Midbrain (tissue), 1 donor: Measurements from ENCODE around the gene FAM124A.
"Not testable (repeated sequence)": the region's sequence is repeated elsewhere in the genome, so short reads cannot be mapped to it uniquely, and the experiment has no call there.

Experiments
- DNase-seq: peaks from one replicate; lab custom pipeline; 2025; lab: John Stamatoyannopoulos, UW

The FAM124A gene

GRCh38 chr13:51269039-51269438 is 46.8 kb downstream of the FAM124A start:
- DNase-seq: no peak

GRCh38 chr13:51270623-51271415 is 48.6 kb downstream of the FAM124A start:
- peak; percentile 31 for DNase-seq

DNA sequence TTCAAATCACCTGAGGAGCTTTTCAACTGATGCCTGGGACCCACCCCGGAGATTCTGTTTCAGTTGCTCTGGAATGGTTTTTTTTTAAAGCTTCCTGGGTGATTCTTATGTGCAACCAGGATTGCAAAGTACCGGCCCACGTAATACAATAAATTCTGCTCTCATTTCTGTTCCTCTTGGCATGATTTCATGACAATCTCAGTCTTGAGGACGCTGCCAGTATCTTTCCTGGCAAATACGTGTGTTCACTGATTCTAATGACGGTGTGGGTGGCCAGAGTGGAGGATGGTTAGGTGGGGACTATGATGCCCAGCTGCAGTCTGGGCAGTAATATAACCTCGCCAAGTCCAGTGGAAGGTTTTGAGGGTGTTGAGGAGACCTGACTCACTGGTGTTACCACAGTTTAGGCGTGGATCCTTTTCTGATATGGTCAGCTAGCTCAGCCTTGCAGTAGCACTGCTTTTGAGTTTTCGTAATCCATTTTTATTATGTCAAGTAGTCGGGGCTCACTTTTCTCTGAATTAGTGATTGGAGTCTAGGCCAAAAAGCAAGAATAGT is 49.4 kb downstream of the FAM124A start:
- no peak for DNase-seq

- no peak for DNase-seq
Observed at GRCh38 chr13:51275101-51275500, 52.9 kb downstream of the FAM124A start.

DNA sequence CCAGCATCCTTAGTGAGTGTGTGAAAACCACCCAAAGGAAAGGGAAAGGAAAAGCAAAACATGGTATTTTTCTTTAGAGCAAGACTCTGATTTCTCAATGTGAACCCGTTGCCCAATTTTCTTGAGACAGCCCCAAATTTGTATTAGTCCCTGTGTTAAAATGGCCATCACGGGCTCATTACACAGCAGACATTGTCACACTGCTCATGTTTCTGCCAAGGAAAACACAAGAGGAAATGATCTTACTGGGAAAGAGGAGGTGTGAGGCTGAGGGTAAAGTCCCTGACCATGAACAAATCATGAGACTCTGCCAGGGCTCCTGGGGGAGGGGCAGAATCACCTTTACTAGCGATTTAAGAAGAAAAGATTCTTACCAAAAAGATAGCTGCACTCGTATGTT is 54.4 kb downstream of the FAM124A start:
- DNase-seq: no peak

GRCh38 chr13:51277928-51278327 is 55.7 kb downstream of the FAM124A start:
- no peak for DNase-seq

GRCh38 chr13:51278426-51279130 is 56.4 kb downstream of the FAM124A start:
- no peak for DNase-seq

- no peak for DNase-seq
Observed at GRCh38 chr13:51280379-51280940, 58.3 kb downstream of the FAM124A start.

DNA sequence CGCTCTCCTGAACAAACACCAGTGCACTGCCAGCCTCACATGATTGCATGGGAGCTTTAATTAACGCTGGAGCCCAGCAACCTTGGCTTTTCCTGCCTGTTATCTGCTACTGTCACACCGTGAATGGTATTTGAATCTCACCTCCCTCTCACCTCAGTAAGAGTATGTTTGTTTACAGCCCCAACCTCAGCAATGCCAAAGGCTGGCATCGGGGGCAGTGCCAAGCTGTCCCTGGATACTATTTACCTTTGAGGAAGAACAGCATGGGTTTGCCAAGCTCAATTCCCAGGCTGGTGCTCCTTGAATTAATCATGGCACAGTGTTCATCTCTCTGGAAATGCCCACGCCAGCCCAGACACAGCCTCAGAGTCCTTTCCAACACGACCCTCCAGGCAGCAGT is 60.1 kb downstream of the FAM124A start:
- no peak for DNase-seq

DNA sequence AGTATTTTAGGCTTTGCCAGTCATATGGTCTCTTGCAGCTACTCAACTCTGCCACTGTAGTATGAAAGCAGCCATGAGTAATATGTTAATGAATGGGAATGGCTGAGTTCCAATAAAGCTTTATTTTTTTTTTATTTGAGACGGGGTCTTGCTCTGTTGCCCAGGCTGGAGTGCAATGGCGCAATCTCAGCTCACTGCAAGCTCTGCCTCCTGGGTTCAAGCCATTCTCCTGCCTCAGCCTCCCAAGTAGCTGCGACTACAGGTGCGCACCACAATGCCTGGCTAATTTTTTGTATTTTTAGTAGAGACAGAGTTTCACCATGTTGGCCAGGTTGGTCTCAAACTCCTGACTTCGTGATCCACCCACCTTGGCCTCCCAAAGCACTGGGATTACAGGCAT is 60.7 kb downstream of the FAM124A start:
- not testable (repeated sequence) for DNase-seq

GRCh38 chr13:51283371-51283770 is 61.2 kb downstream of the FAM124A start:
- no peak for DNase-seq

DNA sequence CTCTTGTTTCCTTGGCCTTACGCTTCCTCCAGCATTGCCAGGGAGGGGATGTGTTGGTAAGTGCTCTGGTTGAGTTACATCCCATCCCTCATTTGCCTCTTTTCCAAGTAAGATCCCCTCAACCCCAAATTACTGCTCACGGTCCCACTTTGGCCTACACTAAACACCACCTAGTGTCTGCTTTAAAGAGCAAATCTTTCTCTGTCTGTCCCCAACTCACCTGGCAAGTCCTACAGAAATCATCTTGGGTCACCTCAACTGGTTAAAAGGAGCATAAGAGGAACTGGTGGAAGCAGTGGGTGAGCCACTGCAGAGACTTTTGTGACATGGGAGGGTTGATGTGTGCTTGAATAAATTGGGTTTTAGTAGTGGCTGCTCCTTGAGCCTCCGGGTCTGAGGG is 62.1 kb downstream of the FAM124A start:
- DNase-seq: no peak

DNA sequence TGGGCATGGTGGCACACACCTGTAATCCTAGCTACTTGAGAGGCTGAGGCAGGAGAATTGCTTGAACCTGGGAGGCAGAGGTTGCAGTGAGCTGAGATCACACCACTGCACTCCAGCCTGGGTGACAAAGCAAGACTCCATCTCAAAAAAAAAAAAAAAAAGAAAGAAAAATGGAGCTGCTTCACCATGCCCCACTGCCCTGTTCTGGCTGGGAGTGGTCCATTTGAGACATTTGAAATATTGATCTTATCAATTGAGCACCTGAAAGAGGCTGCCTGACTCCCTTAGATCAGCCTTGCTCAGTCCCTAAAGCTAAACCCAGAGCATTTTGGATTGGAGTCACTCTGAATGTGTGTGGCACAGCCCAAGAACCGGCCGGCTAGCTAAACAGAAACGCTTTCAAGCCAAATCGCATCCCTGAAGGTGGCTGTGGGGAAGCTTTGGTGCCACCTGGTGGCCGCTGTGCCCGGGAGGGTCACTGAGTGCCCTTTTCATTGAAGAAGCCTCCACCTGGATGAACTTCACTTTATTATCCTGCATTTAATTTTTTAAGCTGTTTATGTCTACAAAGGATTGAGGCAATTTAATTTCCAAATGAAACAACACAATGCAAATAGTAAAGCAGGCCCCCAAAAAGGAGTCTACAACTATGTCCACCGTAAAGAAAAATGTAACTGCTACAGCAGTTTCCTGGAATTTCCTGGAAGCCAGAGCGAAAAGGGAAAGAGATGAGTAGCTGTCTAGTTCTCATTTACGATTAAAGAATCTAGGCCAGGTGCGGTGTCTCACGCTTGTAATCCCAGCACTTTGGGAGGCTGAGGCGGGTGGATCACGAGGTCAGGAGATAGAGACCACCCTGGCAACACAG is 64.2 kb downstream of the FAM124A start:
- DNase-seq: peak; percentile 85

DNA sequence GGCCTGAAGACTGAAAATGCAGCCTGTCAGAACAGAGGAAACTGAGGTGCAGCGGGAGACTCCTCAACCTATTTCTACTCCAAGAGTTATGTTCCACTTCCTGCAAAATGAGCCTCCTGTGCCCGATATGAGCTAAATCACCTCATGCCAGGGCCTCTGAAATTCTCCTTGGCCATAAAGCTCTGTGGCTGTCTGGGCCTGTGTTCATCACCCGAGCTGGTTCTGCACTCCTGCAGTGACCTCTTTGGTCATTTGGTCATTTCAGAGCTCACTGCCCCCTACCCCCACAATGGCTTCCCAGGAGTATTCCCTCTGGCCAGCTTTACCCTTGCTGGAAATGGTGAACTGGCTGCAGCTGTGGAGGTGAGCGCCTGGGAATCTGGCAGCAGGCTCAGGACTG is 65.6 kb downstream of the FAM124A start:
- DNase-seq: no peak

GRCh38 chr13:51288254-51288653 is 66.1 kb downstream of the FAM124A start:
- DNase-seq: not testable (repeated sequence)

DNA sequence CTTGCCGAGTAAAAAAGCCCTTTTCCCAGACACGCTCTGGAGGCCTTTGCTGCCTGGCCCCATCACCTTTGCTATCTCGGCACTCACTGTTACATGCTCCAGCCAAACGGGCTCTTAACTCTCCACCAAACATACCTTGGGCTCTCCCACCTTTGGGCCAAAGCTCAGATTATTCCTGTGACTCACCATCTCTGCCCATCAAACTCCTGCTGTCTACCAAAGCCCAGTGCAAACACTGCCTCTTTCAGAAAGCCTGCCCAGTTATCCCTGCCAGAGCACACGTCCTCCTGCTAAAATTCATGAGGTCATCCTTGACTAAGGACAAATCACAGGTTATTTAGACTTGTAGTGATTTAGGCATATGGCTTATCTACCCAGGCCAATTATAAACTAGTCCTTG is 69.1 kb downstream of the FAM124A start:
- DNase-seq: no peak

DNA sequence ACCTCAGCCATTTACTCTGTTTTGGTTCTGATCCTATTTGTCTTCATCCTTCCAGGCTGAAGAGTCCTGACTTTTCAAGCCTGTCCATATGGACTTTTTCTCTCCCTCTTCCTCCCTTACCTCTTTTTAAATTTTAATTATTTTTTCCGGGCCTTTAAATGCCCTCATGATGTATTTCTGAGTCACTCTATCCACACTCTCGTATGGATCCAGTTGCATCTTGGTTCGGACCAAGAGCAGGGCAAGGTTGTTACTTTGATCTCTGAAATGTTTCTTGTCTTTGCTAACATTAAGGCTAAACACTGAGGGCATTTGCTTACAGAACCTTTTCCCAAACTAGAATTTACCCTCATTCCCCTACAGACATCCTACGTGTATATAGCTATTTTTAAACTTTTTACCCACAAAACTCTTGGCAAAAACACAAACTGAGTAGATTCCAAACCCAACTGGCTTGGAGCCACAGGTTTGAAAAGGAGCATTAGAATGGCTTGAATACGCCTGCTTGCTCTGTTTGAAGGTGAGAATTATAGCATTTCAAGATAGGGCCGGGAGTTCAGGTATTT is 69.9 kb downstream of the FAM124A start:
- no peak for DNase-seq

DNA sequence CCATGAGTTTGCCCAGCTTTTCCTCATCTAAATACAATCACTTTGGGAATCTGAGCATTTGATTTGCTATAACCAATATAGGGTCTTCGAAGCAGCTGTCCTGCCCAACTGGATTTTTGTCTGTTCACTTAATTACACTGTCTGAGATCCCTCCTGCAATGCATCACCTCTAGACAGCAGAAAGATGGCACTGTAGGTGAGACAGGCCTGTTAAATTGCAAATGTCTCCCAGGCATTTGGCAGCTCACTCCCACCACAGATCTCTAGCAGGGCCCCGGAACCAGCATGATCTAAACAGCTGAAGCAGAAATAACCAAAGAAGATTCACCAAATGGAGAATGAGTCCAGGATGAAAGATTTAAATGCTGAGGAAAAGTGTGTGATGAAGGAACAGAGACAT is 75.4 kb downstream of the FAM124A start:
- DNase-seq: no peak

- no peak for DNase-seq
Observed at GRCh38 chr13:51298812-51299211, 76.6 kb downstream of the FAM124A start.

DNA sequence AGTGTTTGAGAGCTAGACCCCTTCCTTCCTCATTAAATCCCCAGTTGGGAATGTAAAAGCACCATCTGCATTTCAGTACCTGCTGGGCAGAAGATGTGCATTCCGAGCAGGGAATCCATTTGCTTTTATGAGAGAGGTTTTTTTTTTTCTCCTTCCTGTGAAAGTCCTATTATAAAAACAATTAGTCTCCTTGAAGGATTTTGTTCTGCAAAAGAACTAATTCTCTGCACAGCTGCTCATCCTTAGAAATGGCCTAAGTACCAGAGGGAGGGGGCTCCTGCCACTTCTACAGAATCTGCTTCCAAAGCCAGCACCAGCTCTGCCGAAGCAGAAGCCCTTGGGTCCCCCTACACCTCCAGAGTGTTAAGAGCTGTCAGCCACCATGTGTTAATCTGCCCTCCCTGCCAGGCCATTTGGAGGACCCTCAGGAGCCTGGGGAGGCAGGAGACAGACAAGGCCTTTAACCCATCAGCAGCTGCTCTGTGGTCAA is 80.9 kb downstream of the FAM124A start:
- DNase-seq: no peak

GRCh38 chr13:51303882-51304281 is 81.7 kb downstream of the FAM124A start:
- DNase-seq: no peak
